Measurements from ENCODE around the gene FAM83F. TPM values are rescaled to one million over a fixed set of nuclear protein-coding genes. Genes with fewer than 3 reads are reported as not detected.
"Not testable (repeated sequence)": the region's sequence is repeated elsewhere in the genome, so short reads cannot be mapped to it uniquely, and the experiment has no call there.

The FAM83F gene
- polyA plus RNA-seq (ENCODE audit: low read depth in 6 of 6), result under 1 TPM in 1 of 6 donors, not detected in 5; 0.05 TPM

DNA sequence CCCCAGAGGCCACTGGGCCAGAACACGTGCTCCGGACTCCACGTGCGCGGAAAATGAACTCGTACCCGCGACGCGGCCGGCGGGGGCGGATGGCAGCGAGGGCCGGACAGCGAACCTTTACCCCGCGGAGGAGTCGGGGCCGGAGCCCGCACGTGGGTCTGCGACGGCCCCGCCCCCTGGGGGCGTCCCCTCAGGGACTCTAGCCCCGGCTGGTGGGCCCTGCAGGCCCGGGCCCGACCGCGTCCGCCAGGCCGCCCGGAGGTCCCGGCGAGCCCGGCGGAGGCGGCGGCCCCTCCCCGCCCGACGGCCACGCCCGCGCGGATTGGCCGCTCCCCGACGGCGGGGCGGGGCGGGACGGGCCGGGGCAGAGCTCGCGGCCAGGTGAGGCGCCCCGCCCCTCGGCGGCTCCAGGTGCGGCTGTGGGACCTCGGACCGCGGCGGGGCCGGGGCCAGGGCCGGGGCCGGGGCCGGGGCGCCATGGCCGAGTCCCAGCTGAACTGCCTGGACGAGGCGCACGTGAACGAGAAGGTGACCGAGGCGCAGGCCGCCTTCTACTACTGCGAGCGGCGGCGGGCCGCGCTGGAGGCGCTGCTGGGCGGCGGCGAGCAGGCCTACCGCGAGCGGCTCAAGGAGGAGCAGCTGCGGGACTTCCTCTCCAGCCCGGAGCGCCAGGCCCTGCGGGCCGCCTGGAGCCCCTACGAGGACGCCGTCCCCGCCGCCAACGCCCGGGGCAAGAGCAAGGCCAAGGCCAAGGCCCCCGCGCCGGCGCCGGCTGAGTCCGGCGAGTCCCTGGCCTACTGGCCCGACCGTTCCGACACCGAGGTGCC, at the start of gene FAM83F:
Gene FAM83F, plus strand, starts transcription at position 389 of the 827 bp plus-strand sequence. Its CDS starts 89 bp downstream, at position 478.
- DNase-seq, result peak; percentile 45
- Mint-ChIP-seq H3K36me3 (no peaks in the 10 kb centered on the region), H3K9me3 (no peaks in the 10 kb centered on the region), H3K4me1 (peaks cover 0 to 7% (median 0%) of the 10 kb centered on the region in 3 donors), H3K27ac (peak within 1 kb of the TSS in 2 of 6 donors; percentile 58 to 88), H3K27me3 (peaks cover 40 to 54% (median 49%) of the 10 kb centered on the region in 3 donors), H3K4me3 (peak within 1 kb of the TSS; percentile 49 to 87 (median 68))
- ATAC-seq (ENCODE audit: low read depth in 2 of 2), result peak; percentile 79 to 80

GRCh38 chr22:39946126-39946502, 48.6 kb upstream of the FAM83F start:
- DNase-seq (no peak), ATAC-seq (ENCODE audit: low read depth in 2 of 2) (no peak)
- Mint-ChIP-seq H3K4me3 (peak overlapping the region in 3 of 8 donors; percentile 67 to 80 (median 74)), H3K9me3 (peaks cover 0 to 2% (median 0%) of the 10 kb centered on the region in 7 donors), H3K4me1 (peaks cover 53 to 93% (median 84%) of the 10 kb centered on the region in 3 donors), H3K36me3 (peaks cover under 1 to 13% of the 10 kb centered on the region in 2 donors), H3K27ac (peak overlapping the region in 1 of 6 donors; percentile 42), H3K27me3 (no peaks in the 10 kb centered on the region)

GRCh38 chr22:39946503-39947219, 48.1 kb upstream of the FAM83F start:
- Mint-ChIP-seq H3K36me3 (peaks cover 6 to 13% of the 10 kb centered on the region in 2 donors), H3K4me3 (peak overlapping the region; percentile 4 to 90 (median 74)), H3K27ac (peak overlapping the region; percentile 51 to 93 (median 74)), H3K4me1 (peaks cover 58 to 96% (median 86%) of the 10 kb centered on the region in 3 donors), H3K9me3 (peaks cover 0 to 2% (median 0%) of the 10 kb centered on the region in 7 donors), H3K27me3 (no peaks in the 10 kb centered on the region)
- peak; percentile 43 to 53 for ATAC-seq (ENCODE audit: low read depth in 2 of 2)
- DNase-seq, result peak; percentile 15

DNA sequence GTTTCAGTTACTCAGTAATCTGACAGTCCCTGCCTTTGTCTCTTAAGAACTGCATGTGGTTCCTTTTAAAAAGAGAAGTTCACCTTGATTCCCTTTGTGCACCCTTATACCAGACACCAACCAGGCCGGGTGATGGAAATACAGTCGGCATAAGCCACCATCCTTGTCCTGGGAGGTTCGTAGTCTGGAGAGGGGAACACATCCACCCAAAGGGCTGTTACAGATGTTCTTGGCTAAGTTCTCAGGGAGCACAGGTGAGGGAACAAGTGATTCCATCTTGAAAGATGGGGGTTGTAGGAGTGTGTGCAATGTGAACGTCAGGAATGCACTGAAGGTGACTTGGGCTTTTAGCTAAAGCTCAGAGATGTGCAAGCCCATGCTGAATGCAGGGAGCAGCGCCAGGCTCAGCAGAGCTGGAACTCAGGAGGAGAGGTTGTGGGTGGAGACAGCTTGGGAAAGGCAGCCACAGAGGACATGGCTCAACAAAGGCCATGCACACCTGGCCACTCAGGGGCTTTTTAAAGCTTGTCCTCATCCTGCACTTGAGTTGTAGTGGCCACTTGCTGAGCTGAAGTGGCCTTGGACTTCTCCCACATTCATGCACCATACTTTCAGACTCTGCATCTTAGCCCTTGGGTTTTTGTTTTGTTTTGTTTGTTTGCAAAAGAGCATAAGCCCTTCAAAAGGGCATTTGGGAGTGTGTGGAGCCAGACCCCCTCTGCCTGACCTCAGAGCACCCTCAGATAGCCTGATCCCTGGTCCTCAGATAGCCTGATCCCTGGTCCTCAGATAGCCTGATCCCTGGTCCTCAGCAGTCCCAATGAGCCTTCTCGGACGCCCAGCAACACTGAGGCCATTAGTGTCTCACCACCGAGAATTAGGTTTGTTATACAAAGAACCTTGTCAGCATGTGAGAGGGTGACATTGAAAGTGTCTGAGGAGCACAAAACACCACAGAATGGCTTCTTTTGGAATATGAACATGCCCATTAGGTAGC, 47.2 kb upstream of the FAM83F start:
- peaks cover 64 to 99% (median 93%) of the 10 kb centered on the region in 3 donors for H3K4me1 Mint-ChIP-seq
- ATAC-seq (ENCODE audit: low read depth in 2 of 2), result peak; percentile 72 to 75
- H3K9me3 Mint-ChIP-seq, result peaks cover 0 to 2% (median 0%) of the 10 kb centered on the region in 7 donors
- H3K27ac Mint-ChIP-seq, result peak overlapping the region; percentile 51 to 93 (median 74)
- no peaks in the 10 kb centered on the region for H3K27me3 Mint-ChIP-seq
- H3K4me3 Mint-ChIP-seq, result peak overlapping the region; percentile 4 to 90 (median 74)
- peaks cover 6 to 13% of the 10 kb centered on the region in 2 donors for H3K36me3 Mint-ChIP-seq
- peak; percentile 36 for DNase-seq

DNA sequence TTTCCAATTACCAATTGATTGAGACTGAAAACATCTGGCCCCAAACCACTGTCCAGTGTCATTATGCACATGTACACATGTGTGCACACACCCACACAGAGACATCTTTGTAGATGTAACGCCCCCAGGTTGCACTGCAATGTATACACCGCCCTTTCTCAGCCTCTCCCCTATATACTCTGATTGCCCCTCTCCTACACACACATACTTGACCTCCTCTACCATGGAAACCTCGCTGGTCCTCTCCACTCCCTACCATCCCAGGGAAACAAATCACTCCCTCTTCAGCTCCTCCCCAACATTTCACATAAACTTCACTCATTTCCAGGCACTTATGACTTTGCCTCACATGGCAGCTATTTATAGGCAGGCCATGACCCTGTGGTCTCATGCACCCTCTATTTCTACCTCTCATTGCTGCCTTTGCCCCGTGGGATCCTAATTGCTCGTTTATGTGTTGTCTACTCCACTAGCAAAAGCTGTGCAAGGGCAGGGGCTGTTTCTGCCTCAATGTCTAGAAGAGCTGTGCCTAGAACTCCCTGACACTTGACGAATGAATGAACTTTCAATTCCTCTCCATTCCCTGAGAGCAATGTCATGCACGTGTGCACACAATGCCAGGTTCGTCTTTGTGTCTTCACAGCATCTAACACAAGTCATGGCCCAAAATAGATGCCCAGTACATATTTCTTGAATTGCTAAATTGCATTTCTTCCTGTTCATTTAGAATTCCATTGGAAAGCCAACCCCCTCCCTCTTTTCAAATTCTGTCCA, 44.6 kb upstream of the FAM83F start:
- Mint-ChIP-seq H3K4me3 (peak overlapping the region; percentile 18 to 84 (median 51)), H3K36me3 (peaks cover 10 to 13% of the 10 kb centered on the region in 2 donors), H3K9me3 (peaks cover 0 to 2% (median 0%) of the 10 kb centered on the region in 7 donors), H3K27ac (peak overlapping the region in 5 of 6 donors; percentile 22 to 83 (median 63)), H3K4me1 (peaks cover 71 to 88% (median 85%) of the 10 kb centered on the region in 3 donors), H3K27me3 (no peaks in the 10 kb centered on the region)
- peak; percentile 30 for DNase-seq
- peak; percentile 63 to 68 for ATAC-seq (ENCODE audit: low read depth in 2 of 2)

DNA sequence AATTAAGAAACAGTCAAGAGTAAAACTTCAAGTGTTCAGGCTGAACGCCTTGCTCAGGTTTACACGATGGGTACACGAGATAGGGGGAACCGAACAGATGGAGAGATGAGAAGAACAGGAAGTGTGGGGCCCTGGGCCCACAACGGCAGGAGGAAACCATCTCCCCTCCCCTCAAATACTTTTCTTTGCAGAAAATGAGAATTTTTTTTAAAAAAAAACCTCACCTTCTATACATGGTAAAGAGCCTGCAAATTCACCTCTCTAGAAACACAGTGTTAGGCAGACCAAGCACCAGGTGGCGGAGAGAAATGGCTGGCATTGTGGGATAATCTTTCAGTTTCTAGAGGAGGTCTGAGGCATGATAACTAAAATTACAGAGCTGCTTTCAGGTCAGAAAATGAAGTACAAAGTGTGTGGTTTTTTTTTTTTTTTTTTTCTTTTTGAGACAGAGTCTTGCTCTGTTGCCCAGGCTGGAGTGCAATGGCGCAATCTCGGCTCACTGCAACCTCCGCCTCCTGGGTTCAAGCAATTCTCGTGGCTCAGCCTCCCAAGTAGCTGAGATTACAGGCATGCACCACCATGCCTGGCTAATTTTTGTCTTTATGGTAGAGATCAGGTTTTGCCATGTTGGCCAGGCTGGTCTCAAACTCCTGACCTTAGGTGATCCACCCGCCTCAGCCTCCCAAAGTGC, 43.0 kb upstream of the FAM83F start:
- H3K4me1 Mint-ChIP-seq, result peaks cover 70 to 79% (median 78%) of the 10 kb centered on the region in 3 donors
- DNase-seq (peak; percentile 19), ATAC-seq (ENCODE audit: low read depth in 2 of 2) (peak; percentile 34 to 45)
- H3K27me3 Mint-ChIP-seq, H3K9me3 Mint-ChIP-seq: not testable (repeated sequence)
- H3K27ac Mint-ChIP-seq, result peak overlapping the region in 5 of 6 donors; percentile 15 to 92 (median 35)
- H3K36me3 Mint-ChIP-seq, result peaks cover 12 to 13% of the 10 kb centered on the region in 2 donors
- peak overlapping the region; percentile 3 to 87 (median 45) for H3K4me3 Mint-ChIP-seq

GRCh38 chr22:39952347-39952746, 42.4 kb upstream of the FAM83F start:
- H3K4me1 Mint-ChIP-seq, result peaks cover 70 to 79% (median 78%) of the 10 kb centered on the region in 3 donors
- peaks cover 0 to 5% (median 0%) of the 10 kb centered on the region in 3 donors for H3K27me3 Mint-ChIP-seq
- H3K27ac Mint-ChIP-seq, result no peak overlapping the region
- H3K4me3 Mint-ChIP-seq, result peak overlapping the region in 5 of 8 donors; percentile 19 to 84 (median 51)
- ATAC-seq (ENCODE audit: low read depth in 2 of 2) (no peak), DNase-seq (no peak)
- peaks cover 0 to under 1% (median 0%) of the 10 kb centered on the region in 7 donors for H3K9me3 Mint-ChIP-seq
- peaks cover 16 to 17% of the 10 kb centered on the region in 2 donors for H3K36me3 Mint-ChIP-seq

GRCh38 chr22:39953101-39953500, 41.7 kb upstream of the FAM83F start:
- DNase-seq (no peak), ATAC-seq (ENCODE audit: low read depth in 2 of 2) (no peak)
- Mint-ChIP-seq H3K27ac (peak overlapping the region in 3 of 6 donors; percentile 80 to 83 (median 82)), H3K27me3 (peaks cover 0 to 5% (median under 1%) of the 10 kb centered on the region in 3 donors), H3K9me3 (no peaks in the 10 kb centered on the region), H3K4me1 (peaks cover 70 to 80% (median 78%) of the 10 kb centered on the region in 3 donors), H3K36me3 (peaks cover 16 to 25% of the 10 kb centered on the region in 2 donors), H3K4me3 (peak overlapping the region in 2 of 8 donors; percentile 21 to 78)

- H3K27me3 Mint-ChIP-seq, result peaks cover 0 to 10% (median 5%) of the 10 kb centered on the region in 3 donors
- peaks cover 23 to 25% of the 10 kb centered on the region in 2 donors for H3K36me3 Mint-ChIP-seq
- peaks cover 67 to 79% (median 79%) of the 10 kb centered on the region in 3 donors for H3K4me1 Mint-ChIP-seq
- no peak for DNase-seq
- ATAC-seq (ENCODE audit: low read depth in 2 of 2), result no peak
- no peak overlapping the region for H3K4me3 Mint-ChIP-seq
- no peaks in the 10 kb centered on the region for H3K9me3 Mint-ChIP-seq
- no peak overlapping the region for H3K27ac Mint-ChIP-seq
These were observed 40.1 kb upstream of the FAM83F start for GRCh38 chr22:39954584-39955055.

- Mint-ChIP-seq H3K9me3 (no peaks in the 10 kb centered on the region), H3K27ac (peak overlapping the region in 1 of 6 donors; percentile 32), H3K27me3 (peaks cover 5 to 19% (median 7%) of the 10 kb centered on the region in 3 donors), H3K4me1 (peaks cover 65 to 79% (median 75%) of the 10 kb centered on the region in 3 donors), H3K36me3 (peaks cover 30 to 35% of the 10 kb centered on the region in 2 donors), H3K4me3 (peak overlapping the region in 2 of 8 donors; percentile 29 to 56)
- DNase-seq, result no peak
- no peak for ATAC-seq (ENCODE audit: low read depth in 2 of 2)
These were observed 39.1 kb upstream of the FAM83F start for GRCh38 chr22:39955675-39956074.

All from naive B cell (primary cell).